Measurements from ENCODE around the gene SH2D1B. TPM values are rescaled to one million over a fixed set of nuclear protein-coding genes. Genes with fewer than 3 reads are reported as not detected.

Gene SH2D1B
- total RNA-seq, 1 donor from 2014 or later, result 1.9 TPM

DNA sequence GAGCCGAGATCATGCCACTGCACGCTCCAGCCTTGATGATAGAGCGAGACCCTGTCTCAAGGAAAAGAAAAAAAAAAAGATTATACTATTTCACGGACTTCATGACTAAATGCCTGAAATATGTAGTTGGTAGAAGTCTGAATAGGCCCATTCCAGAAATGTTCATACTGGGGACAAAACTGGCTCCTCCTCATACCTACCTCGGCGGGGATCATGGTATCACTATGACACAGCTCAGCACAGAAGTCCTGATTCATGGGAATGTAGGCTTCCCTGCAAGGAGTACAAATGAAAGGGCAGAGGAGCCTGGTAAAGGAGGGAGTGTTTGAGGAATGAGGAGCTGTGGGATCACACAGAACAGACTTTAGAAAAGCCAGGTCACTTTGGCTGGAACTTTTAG, 40.3 kb downstream of the SH2D1B start:
- no peaks in the 10 kb centered on the region for H3K27me3 ChIP-seq
- H3K27ac ChIP-seq, result no peak overlapping the region
- no peaks in the 10 kb centered on the region for H3K4me1 ChIP-seq
- DNase-seq (no peak), ATAC-seq (no peak)
- intact Hi-C loops (cut with DNase I), result no loop called here
- TF ChIP-seq, protein P1, sequence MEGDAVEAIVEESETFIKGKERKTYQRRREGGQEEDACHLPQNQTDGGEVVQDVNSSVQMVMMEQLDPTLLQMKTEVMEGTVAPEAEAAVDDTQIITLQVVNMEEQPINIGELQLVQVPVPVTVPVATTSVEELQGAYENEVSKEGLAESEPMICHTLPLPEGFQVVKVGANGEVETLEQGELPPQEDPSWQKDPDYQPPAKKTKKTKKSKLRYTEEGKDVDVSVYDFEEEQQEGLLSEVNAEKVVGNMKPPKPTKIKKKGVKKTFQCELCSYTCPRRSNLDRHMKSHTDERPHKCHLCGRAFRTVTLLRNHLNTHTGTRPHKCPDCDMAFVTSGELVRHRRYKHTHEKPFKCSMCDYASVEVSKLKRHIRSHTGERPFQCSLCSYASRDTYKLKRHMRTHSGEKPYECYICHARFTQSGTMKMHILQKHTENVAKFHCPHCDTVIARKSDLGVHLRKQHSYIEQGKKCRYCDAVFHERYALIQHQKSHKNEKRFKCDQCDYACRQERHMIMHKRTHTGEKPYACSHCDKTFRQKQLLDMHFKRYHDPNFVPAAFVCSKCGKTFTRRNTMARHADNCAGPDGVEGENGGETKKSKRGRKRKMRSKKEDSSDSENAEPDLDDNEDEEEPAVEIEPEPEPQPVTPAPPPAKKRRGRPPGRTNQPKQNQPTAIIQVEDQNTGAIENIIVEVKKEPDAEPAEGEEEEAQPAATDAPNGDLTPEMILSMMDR (IDR thresholded peaks at IDR 0.05), result no peak
- H3K36me3 ChIP-seq, result no peaks in the 10 kb centered on the region
- no peak overlapping the region for H3K4me3 ChIP-seq
- no peaks in the 10 kb centered on the region for H3K9me3 ChIP-seq

DNA sequence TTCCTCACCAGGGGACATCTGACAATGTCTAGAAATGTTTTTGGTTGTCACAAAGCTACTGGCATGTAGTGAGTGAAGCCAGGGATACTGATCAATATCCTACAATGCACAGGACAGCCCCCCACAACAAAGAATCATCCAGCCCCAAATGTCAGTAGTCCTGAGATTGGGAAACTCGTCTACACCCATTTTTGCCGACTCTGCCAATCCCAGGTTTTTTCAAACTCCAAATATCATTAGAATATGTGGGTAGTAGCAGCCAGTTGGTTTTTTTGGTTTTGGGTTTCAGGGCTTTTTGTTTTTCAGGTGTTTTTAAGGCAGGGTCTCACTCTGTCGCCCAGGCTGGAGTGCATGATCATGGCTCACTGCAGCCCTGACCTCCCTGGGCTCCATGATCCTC, 41.2 kb downstream of the SH2D1B start:
- Histone ChIP-seq H3K36me3 (no peaks in the 10 kb centered on the region), H3K9me3 (no peaks in the 10 kb centered on the region), H3K27ac (no peak overlapping the region), H3K4me3 (no peak overlapping the region), H3K27me3 (no peaks in the 10 kb centered on the region), H3K4me1 (no peaks in the 10 kb centered on the region)
- ATAC-seq (no peak), DNase-seq (no peak)
- TF ChIP-seq, protein P1 (IDR thresholded peaks at IDR 0.05), result no peak
- intact Hi-C loops (cut with DNase I), result no loop called here

DNA sequence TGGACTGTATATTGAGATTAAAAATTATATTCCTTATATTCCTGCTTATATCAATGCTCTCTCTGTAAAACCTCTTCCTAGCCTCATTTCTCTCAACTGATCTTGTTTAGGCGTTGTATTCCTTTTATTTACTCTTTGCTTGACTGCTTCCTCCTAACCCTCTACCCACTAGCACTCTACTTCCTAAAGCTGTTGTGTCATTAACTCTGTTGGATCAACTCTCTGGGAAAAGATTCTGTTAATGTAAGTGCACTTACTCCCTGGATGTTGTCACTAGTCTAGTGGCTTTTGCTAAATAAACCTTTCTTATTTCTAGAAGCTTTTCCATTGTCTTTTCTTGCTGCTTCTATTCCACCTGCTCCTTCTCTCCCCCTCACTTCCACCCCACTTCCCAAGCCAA, 41.8 kb downstream of the SH2D1B start:
- TF ChIP-seq, protein P1 (IDR thresholded peaks at IDR 0.05), result no peak
- no peak overlapping the region for H3K4me3 ChIP-seq
- H3K9me3 ChIP-seq, result no peaks in the 10 kb centered on the region
- H3K27me3 ChIP-seq, result no peaks in the 10 kb centered on the region
- intact Hi-C loops (cut with DNase I), result no loop called here
- no peak overlapping the region for H3K27ac ChIP-seq
- no peaks in the 10 kb centered on the region for H3K36me3 ChIP-seq
- no peaks in the 10 kb centered on the region for H3K4me1 ChIP-seq
- DNase-seq, result no peak
- no peak for ATAC-seq

DNA sequence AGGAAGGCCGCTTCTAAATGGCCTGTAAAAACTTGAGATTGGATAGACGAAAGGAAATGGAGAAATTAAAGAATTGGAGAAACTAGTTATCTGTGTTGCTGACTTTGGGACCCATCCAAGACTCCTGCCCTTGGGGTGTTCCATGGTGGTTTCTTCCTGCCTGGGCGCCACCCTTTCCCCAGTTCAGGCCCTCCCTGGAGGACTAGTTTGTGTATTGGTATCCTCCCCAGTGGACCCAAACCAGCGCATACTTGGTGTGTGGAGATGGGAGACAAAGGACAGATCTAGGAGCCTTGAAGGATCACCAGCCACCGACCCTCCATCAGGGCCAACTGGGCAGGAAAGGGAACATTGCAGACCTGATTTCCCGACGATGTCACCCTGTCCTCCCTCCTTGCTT, 42.4 kb downstream of the SH2D1B start:
- intact Hi-C loops (cut with DNase I), result no loop called here
- H3K4me1 ChIP-seq, result no peaks in the 10 kb centered on the region
- no peaks in the 10 kb centered on the region for H3K27me3 ChIP-seq
- ATAC-seq (no peak), DNase-seq (no peak)
- TF ChIP-seq, protein P1 (IDR thresholded peaks at IDR 0.05), result no peak
- no peaks in the 10 kb centered on the region for H3K9me3 ChIP-seq
- no peak overlapping the region for H3K27ac ChIP-seq
- H3K36me3 ChIP-seq, result no peaks in the 10 kb centered on the region
- no peak overlapping the region for H3K4me3 ChIP-seq

DNA sequence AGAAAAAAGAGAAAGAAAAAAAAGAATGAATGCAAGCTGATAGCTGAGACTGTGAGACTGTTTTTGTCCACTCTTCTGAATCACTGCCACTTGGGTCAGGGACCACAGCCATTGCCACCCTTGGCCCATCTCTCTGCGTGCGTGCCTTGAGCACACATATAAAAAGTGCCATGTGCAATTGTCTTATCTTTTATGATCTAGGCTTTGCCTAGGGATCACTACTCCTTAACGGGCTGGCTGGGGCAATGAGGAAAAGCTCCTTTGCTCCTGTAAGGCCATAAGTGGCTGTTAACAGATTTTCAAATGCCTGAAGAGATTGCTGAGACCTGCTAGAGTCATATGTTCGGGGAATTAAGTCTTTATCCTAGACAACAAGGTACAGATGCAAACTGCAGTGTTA, 43.5 kb downstream of the SH2D1B start:
- intact Hi-C loops (cut with DNase I), result no loop called here
- Histone ChIP-seq H3K9me3 (no peaks in the 10 kb centered on the region), H3K27ac (no peak overlapping the region), H3K4me1 (no peaks in the 10 kb centered on the region), H3K4me3 (no peak overlapping the region), H3K36me3 (no peaks in the 10 kb centered on the region), H3K27me3 (no peaks in the 10 kb centered on the region)
- no peak for DNase-seq
- ATAC-seq, result no peak
- TF ChIP-seq, protein P1 (IDR thresholded peaks at IDR 0.05), result no peak

DNA sequence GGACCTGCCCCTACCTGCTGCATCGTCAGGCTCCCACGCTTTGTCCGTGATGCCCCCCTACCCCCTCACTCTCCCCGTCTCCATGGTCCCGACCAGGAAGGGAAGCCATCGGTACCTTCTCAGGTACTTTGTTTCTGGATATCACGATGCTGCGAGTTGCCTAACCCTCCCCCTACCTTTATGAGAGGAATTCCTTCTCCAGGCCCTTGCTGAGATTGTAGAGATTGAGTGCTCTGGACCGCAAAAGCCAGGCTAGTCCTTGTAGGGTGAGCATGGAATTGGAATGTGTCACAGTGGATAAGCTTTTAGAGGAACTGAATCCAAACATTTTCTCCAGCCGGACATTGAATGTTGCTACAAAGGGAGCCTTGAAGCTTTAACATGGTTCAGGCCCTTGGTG, 44.2 kb downstream of the SH2D1B start:
- intact Hi-C loops (cut with DNase I), result no loop called here

More for the DNA sequence above, 44.2 kb downstream of the SH2D1B start:
- no peaks in the 10 kb centered on the region for H3K36me3 ChIP-seq
- no peaks in the 10 kb centered on the region for H3K4me1 ChIP-seq
- ATAC-seq, result peak; percentile 72
- no peak for DNase-seq
- H3K9me3 ChIP-seq, result no peaks in the 10 kb centered on the region
- no peaks in the 10 kb centered on the region for H3K27me3 ChIP-seq
- TF ChIP-seq, protein P1 (IDR thresholded peaks at IDR 0.05), result no peak
- H3K27ac ChIP-seq, result no peak overlapping the region
- no peak overlapping the region for H3K4me3 ChIP-seq

All from upper lobe of right lung (tissue), 1 donor.